ENCODE results near the gene MELTF. TPM values are rescaled to one million over a fixed set of nuclear protein-coding genes. Genes with fewer than 3 reads are reported as not detected.

Gene MELTF
- total and polyA plus RNA-seq, 2 of the 13 experiments (the other 11 are each of a cell fraction or from before 2014, with no cell fraction given): 3.2 to 7.5 TPM

DNA sequence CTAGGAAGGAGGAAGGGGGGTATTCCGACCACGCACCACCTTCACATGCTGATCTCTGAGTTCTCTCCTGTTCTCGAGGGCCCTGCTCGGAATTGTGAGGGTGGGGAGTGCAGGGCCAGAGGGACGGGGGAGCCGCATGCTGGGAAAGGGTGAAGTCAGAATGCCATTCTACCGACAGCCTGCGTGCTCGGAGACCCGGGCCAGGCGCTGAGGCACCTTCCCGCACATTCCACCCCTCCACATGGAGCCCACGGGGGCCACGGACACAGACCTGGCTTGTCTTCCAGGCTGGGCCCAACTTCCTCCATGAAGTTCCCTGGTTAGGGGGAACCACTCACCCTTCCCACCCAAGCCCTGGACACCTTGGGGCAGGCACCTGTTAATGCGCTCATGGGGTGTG is 32.3 kb downstream of the MELTF start:
- ATAC-seq (no peak), FAIRE-seq (no peak), DNase-seq (ENCODE audit: low spot score) (no peak)
- H3K9me3 ChIP-seq (ENCODE audit: low read length): no peaks in the 10 kb centered on the region
- no TSS peak for BruUV-seq (replicated peaks)
- 89% methylated on average over 11 of the region's 15 CpGs for WGBS (ENCODE audit: low lambda C conversion rate)
- H3K4me3 ChIP-seq (replicated peaks in 1 of 3; ENCODE audit: insufficient read depth in 1 of 3, low read depth in 2 of 3, low read length in 3 of 3): no peak overlapping the region
- H3K4me2 ChIP-seq (ENCODE audit: low read depth, low read length): no peak overlapping the region
- in situ Hi-C loops (cut with HindIII; ENCODE audit: extremely low pct_ligation_motif_present, low pct_unique_long_range_greater_than_20kb): loop anchor here (25.0 kb wide), 1 partner anchor 515 kb away; no protein-coding TSS in a partner anchor
- TF ChIP-seq ZNF446 (CRISPR knock-in tag; IDR thresholded peaks at IDR 0.05) (no peak), HOXD1 (CRISPR knock-in tag; IDR thresholded peaks at IDR 0.05) (no peak), MED8 (CRISPR knock-in tag; IDR thresholded peaks at IDR 0.05; ENCODE audit: insufficient replicate concordance) (no peak)
- peaks cover 40% of the 10 kb centered on the region for H3K4me1 ChIP-seq (ENCODE audit: insufficient read depth, low read length)
- H3K27me3 ChIP-seq (ENCODE audit: control insufficient read depth in 1 of 2, insufficient read depth in 2 of 2, low read length in 2 of 2): no peaks in the 10 kb centered on the region
- H3K9ac ChIP-seq (ENCODE audit: insufficient read depth, low read depth, low read length): no peak overlapping the region
- intact Hi-C loops (cut with micrococcal nuclease; ENCODE audit: unreplicated experiment): no loop called here
- no peak overlapping the region for H2AFZ ChIP-seq (ENCODE audit: low read length)
- ChIA-PET POLR2A (no interaction called here), CTCF (ENCODE audit: low intra/inter-chr PET ratio, low total read pairs) (no interaction called here)
- H3K36me3 ChIP-seq (replicated peaks in 1 of 2; ENCODE audit: control insufficient read depth in 1 of 2, insufficient read depth in 2 of 2, low read length in 2 of 2): no peaks in the 10 kb centered on the region
- H3K27ac ChIP-seq (ENCODE audit: extremely low read length, insufficient read depth, low read length): no peak overlapping the region
- H3K79me2 ChIP-seq (ENCODE audit: insufficient read depth, low read length): no peaks in the 10 kb centered on the region
- H4K20me1 ChIP-seq (ENCODE audit: insufficient read depth, low read length): no peaks in the 10 kb centered on the region

DNA sequence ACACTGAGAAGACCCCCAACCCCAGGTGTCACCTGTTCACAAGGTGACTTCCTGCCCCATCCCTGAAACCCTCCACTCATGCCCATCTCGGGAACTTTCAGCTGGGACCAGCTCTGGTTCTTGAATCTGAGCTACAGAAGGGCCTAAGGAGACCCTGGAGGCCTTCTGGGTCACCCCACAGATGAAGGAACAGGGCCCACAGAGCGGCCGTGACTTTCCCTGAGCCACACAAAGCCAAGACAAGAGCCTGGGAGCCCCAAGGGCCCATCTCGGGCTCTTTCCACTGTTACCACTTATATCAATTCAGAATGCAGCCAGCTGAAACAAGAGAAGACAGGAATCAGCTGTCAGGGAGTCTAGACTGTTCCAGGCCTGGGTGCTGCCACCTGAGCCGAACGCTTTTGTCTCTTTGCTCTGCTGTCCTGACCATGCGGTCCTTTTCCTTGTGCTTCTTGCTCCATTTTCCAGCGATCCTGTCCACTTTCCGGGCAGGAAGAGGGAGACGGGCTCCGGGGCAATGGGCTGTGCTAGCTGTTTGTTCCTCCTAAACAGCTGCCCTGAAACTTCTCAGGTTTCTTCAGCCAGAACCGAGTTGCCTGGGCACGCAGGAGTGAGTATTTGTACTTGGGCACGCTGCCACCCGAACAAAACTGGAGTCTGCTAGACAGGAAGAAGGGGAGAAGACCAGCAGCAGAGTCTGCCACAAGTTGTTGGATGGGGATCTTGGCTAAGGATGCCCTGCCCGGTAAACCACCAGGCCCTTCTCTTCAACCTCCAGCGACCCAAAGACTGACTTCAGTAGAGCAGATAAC is 33.0 kb downstream of the MELTF start:
- POLR2A ChIA-PET: no interaction called here
- H3K4me2 ChIP-seq (ENCODE audit: low read depth, low read length): no peak overlapping the region
- no peaks in the 10 kb centered on the region for H3K79me2 ChIP-seq (ENCODE audit: insufficient read depth, low read length)
- WGBS (ENCODE audit: low lambda C conversion rate): 73% methylated on average over 17 of the region's 17 CpGs
- H3K9me3 ChIP-seq (ENCODE audit: low read length): no peaks in the 10 kb centered on the region
- H3K4me3 ChIP-seq (replicated peaks in 1 of 3; ENCODE audit: insufficient read depth in 1 of 3, low read depth in 2 of 3, low read length in 3 of 3): no peak overlapping the region
- H3K4me1 ChIP-seq (ENCODE audit: insufficient read depth, low read length): peaks cover 43% of the 10 kb centered on the region
- H3K27ac ChIP-seq (ENCODE audit: extremely low read length, insufficient read depth, low read length): no peak overlapping the region
- no peaks in the 10 kb centered on the region for H4K20me1 ChIP-seq (ENCODE audit: insufficient read depth, low read length)
- no peaks in the 10 kb centered on the region for H3K27me3 ChIP-seq (ENCODE audit: control insufficient read depth in 1 of 2, insufficient read depth in 2 of 2, low read length in 2 of 2)
- H3K36me3 ChIP-seq (replicated peaks in 1 of 2; ENCODE audit: control insufficient read depth in 1 of 2, insufficient read depth in 2 of 2, low read length in 2 of 2): no peaks in the 10 kb centered on the region
- BruUV-seq (replicated peaks): no TSS peak
- in situ Hi-C loops (cut with HindIII; ENCODE audit: extremely low pct_ligation_motif_present, low pct_unique_long_range_greater_than_20kb): loop anchor here (25.0 kb wide), 1 partner anchor 516 kb away; no protein-coding TSS in a partner anchor
- H2AFZ ChIP-seq (ENCODE audit: low read length): no peak overlapping the region
- ATAC-seq (no peak), FAIRE-seq (no peak), DNase-seq (ENCODE audit: low spot score) (no peak)
- no peak overlapping the region for H3K9ac ChIP-seq (ENCODE audit: insufficient read depth, low read depth, low read length)
- intact Hi-C loops (cut with micrococcal nuclease; ENCODE audit: unreplicated experiment): no loop called here
- CTCF ChIA-PET (ENCODE audit: low intra/inter-chr PET ratio, low total read pairs): no interaction called here
- TF ChIP-seq CHCHD3 (CRISPR knock-in tag; IDR thresholded peaks at IDR 0.05): no peak
- TF ChIP-seq ZNF674 (CRISPR knock-in tag; IDR thresholded peaks at IDR 0.05; ENCODE audit: low read depth): no peak
- no peak for TF ChIP-seq ZNF816 (CRISPR knock-in tag; IDR thresholded peaks at IDR 0.05; ENCODE audit: borderline replicate concordance)
- TF ChIP-seq ZNF446 (CRISPR knock-in tag; IDR thresholded peaks at IDR 0.05): no peak
- no peak for TF ChIP-seq IRX3 (CRISPR knock-in tag; IDR thresholded peaks at IDR 0.05; ENCODE audit: borderline replicate concordance, low read depth)
- no peak for TF ChIP-seq REXO4 (CRISPR knock-in tag; IDR thresholded peaks at IDR 0.05; ENCODE audit: borderline replicate concordance)
- no peak for TF ChIP-seq ZNF17 (CRISPR knock-in tag; IDR thresholded peaks at IDR 0.05)
- no peak for TF ChIP-seq HMGA1 (CRISPR knock-in tag; conservative IDR thresholded peaks at IDR 0.05)
- no peak for TF ChIP-seq SRSF9 (IDR thresholded peaks at IDR 0.05; ENCODE audit: borderline replicate concordance, insufficient read depth, low read depth, low read length, poor library complexity, severe bottlenecking)
- TF ChIP-seq ZNF552 (CRISPR knock-in tag; IDR thresholded peaks at IDR 0.05; ENCODE audit: borderline replicate concordance): no peak
- no peak for TF ChIP-seq EHMT2 (IDR thresholded peaks at IDR 0.05; ENCODE audit: borderline replicate concordance, low read depth, low read length)
- TF ChIP-seq, protein P1, sequence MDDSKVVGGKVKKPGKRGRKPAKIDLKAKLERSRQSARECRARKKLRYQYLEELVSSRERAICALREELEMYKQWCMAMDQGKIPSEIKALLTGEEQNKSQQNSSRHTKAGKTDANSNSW (CRISPR knock-in tag; IDR thresholded peaks at IDR 0.05; ENCODE audit: borderline replicate concordance): no peak
- TF ChIP-seq KLF6 (CRISPR knock-in tag; IDR thresholded peaks at IDR 0.05): no peak
- TF ChIP-seq ZNF251 (CRISPR knock-in tag; IDR thresholded peaks at IDR 0.05): no peak
- no peak for TF ChIP-seq ZBTB7B (CRISPR knock-in tag; IDR thresholded peaks at IDR 0.05)
- no peak for TF ChIP-seq ZNF788 (CRISPR knock-in tag; IDR thresholded peaks at IDR 0.05; ENCODE audit: borderline replicate concordance)
- TF ChIP-seq ZNF124 (CRISPR knock-in tag; IDR thresholded peaks at IDR 0.05): no peak
- no peak for TF ChIP-seq ZNF670 (CRISPR knock-in tag; IDR thresholded peaks at IDR 0.05; ENCODE audit: borderline replicate concordance)

Measured in HepG2 (cell line).